ENCODE results near the gene IFITM2. TPM values are rescaled to one million over a fixed set of nuclear protein-coding genes. Genes with fewer than 3 reads are reported as not detected.

IFITM2 gene
- total and polyA plus RNA-seq, 2 experiments from 2014 or later = 91.2 to 857 TPM

DNA sequence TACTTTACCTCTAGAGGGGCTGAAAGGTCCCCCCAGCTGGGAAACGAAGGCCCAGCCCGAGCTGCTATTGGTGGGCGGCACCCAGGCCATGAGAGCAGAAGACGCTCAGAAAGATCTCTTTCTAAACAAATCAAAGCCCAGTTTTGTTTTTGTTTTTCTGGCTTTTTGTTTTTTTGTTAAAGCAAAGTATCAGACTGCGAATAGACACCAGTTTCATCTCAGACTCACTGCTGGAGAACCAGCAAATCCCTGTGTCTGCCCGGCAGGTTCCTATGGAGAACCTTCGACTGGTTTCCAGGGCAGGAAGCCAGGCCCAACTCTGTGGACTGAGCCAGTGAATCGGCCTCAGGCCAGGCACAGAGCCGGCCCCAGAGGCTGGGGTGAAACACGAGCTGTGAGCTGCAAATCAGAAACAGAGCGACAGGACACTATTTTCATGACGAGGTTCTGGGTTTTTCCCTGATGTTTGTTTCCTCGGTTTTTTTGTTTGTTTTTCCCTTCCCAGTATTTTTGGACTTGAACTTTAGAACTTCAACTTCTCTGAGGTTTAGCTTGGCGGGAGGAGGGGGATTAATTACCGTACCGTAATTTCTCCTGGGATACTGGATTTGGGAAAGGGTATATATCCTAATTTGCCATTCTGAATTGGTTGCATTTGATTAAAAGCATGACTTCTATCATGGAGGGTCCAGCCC lies 45.7 kb downstream of the IFITM2 start:
- Histone ChIP-seq H3K9me2 (ENCODE audit: insufficient read depth) (no peaks in the 10 kb centered on the region), H3F3A (replicated peaks; ENCODE audit: low read depth) (peaks cover 36% of the 10 kb centered on the region), H4K20me1 (replicated peaks; ENCODE audit: insufficient read depth) (no peaks in the 10 kb centered on the region), H3K4me1 (ENCODE audit: insufficient read depth) (peaks cover 26% of the 10 kb centered on the region), H3K27ac (ENCODE audit: low read depth) (peak overlapping the region; percentile 59; the same call in 1 of the 2 replicates), H3K79me2 (replicated peaks; ENCODE audit: insufficient read depth) (no peaks in the 10 kb centered on the region), H3K36me3 (ENCODE audit: insufficient read depth) (no peaks in the 10 kb centered on the region), H3K4me3 (no peak overlapping the region), H2AFZ (peak overlapping the region; percentile 83; the same call in 1 of the 2 replicates), H3K4me2 (peak overlapping the region; percentile 38; the same call in 1 of the 2 replicates), H3K27me3 (ENCODE audit: insufficient read depth) (no peaks in the 10 kb centered on the region)
- ATAC-seq (peak; percentile 46), DNase-seq (ENCODE audit: low spot score) (peak; percentile 58)
- Mint-ChIP-seq H3K36me3 (ENCODE audit: low read depth) (0 out of 3 replicates have a peak, but pooled peaks cover 5% of the 10 kb centered on the region), H3K27ac (no peak overlapping the region), H3K4me1 (peaks cover 28% of the 10 kb centered on the region), H3K4me3 (no peak overlapping the region; the same call in 2 of the 3 replicates), H3K9me3 (peaks cover 4% of the 10 kb centered on the region; the same call in 2 of the 3 replicates), H3K27me3 (ENCODE audit: insufficient read depth, low read depth, poor library complexity) (peaks cover 20% of the 10 kb centered on the region)
- TF ChIP-seq POLR2AphosphoS5 (IDR thresholded peaks at IDR 0.05; ENCODE audit: low read depth) = no peak
- TF ChIP-seq, protein P1, sequence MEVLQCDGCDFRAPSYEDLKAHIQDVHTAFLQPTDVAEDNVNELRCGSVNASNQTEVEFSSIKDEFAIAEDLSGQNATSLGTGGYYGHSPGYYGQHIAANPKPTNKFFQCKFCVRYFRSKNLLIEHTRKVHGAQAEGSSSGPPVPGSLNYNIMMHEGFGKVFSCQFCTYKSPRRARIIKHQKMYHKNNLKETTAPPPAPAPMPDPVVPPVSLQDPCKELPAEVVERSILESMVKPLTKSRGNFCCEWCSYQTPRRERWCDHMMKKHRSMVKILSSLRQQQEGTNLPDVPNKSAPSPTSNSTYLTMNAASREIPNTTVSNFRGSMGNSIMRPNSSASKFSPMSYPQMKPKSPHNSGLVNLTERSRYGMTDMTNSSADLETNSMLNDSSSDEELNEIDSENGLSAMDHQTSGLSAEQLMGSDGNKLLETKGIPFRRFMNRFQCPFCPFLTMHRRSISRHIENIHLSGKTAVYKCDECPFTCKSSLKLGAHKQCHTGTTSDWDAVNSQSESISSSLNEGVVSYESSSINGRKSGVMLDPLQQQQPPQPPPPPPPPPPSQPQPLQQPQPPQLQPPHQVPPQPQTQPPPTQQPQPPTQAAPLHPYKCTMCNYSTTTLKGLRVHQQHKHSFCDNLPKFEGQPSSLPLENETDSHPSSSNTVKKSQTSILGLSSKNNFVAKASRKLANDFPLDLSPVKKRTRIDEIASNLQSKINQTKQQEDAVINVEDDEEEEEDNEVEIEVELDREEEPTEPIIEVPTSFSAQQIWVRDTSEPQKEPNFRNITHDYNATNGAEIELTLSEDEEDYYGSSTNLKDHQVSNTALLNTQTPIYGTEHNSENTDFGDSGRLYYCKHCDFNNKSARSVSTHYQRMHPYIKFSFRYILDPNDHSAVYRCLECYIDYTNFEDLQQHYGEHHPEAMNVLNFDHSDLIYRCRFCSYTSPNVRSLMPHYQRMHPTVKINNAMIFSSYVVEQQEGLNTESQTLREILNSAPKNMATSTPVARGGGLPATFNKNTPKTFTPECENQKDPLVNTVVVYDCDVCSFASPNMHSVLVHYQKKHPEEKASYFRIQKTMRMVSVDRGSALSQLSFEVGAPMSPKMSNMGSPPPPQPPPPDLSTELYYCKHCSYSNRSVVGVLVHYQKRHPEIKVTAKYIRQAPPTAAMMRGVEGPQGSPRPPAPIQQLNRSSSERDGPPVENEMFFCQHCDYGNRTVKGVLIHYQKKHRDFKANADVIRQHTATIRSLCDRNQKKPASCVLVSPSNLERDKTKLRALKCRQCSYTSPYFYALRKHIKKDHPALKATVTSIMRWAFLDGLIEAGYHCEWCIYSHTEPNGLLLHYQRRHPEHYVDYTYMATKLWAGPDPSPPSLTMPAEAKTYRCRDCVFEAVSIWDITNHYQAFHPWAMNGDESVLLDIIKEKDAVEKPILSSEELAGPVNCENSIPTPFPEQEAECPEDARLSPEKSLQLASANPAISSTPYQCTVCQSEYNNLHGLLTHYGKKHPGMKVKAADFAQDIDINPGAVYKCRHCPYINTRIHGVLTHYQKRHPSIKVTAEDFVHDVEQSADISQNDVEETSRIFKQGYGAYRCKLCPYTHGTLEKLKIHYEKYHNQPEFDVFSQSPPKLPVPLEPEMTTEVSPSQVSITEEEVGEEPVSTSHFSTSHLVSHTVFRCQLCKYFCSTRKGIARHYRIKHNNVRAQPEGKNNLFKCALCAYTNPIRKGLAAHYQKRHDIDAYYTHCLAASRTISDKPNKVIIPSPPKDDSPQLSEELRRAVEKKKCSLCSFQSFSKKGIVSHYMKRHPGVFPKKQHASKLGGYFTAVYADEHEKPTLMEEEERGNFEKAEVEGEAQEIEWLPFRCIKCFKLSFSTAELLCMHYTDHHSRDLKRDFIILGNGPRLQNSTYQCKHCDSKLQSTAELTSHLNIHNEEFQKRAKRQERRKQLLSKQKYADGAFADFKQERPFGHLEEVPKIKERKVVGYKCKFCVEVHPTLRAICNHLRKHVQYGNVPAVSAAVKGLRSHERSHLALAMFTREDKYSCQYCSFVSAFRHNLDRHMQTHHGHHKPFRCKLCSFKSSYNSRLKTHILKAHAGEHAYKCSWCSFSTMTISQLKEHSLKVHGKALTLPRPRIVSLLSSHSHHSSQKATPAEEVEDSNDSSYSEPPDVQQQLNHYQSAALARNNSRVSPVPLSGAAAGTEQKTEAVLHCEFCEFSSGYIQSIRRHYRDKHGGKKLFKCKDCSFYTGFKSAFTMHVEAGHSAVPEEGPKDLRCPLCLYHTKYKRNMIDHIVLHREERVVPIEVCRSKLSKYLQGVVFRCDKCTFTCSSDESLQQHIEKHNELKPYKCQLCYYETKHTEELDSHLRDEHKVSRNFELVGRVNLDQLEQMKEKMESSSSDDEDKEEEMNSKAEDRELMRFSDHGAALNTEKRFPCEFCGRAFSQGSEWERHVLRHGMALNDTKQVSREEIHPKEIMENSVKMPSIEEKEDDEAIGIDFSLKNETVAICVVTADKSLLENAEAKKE (CRISPR knock-in tag; IDR thresholded peaks at IDR 0.05) = no peak
- TF ChIP-seq, protein P2, sequence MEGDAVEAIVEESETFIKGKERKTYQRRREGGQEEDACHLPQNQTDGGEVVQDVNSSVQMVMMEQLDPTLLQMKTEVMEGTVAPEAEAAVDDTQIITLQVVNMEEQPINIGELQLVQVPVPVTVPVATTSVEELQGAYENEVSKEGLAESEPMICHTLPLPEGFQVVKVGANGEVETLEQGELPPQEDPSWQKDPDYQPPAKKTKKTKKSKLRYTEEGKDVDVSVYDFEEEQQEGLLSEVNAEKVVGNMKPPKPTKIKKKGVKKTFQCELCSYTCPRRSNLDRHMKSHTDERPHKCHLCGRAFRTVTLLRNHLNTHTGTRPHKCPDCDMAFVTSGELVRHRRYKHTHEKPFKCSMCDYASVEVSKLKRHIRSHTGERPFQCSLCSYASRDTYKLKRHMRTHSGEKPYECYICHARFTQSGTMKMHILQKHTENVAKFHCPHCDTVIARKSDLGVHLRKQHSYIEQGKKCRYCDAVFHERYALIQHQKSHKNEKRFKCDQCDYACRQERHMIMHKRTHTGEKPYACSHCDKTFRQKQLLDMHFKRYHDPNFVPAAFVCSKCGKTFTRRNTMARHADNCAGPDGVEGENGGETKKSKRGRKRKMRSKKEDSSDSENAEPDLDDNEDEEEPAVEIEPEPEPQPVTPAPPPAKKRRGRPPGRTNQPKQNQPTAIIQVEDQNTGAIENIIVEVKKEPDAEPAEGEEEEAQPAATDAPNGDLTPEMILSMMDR (conservative IDR thresholded peaks at IDR 0.05; ENCODE audit: low read depth in 2 of 2) = no peak
- TF ChIP-seq, protein P3, sequence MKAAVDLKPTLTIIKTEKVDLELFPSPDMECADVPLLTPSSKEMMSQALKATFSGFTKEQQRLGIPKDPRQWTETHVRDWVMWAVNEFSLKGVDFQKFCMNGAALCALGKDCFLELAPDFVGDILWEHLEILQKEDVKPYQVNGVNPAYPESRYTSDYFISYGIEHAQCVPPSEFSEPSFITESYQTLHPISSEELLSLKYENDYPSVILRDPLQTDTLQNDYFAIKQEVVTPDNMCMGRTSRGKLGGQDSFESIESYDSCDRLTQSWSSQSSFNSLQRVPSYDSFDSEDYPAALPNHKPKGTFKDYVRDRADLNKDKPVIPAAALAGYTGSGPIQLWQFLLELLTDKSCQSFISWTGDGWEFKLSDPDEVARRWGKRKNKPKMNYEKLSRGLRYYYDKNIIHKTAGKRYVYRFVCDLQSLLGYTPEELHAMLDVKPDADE (IDR thresholded peaks at IDR 0.05) = no peak
- no peak for TF ChIP-seq NANOG (IDR thresholded peaks at IDR 0.05; ENCODE audit: borderline replicate concordance)
